D721Med (cell line): ENCODE data around the gene ARPC2.

Experiments
- DNase-seq: peaks from one replicate; pipeline ENCODE4 v3.0.0; 2011; ENCODE audit warnings: low spot score; ENCODE audit not compliant: insufficient read length
- FAIRE-seq: peaks from 2 replicates; lab custom pipeline; 2011; peaks lifted over from hg19 to GRCh38; lab: Jason Lieb, UNC
- TF ChIP-seq, protein P1 (sequence below): IDR thresholded peaks from 2 replicates; pipeline ENCODE4 v1.5.1; 2012; ENCODE audit warnings: mild to moderate bottlenecking, control low read depth; ENCODE audit not compliant: insufficient read depth; ENCODE audit errors: missing control alignments

Gene ARPC2

DNA sequence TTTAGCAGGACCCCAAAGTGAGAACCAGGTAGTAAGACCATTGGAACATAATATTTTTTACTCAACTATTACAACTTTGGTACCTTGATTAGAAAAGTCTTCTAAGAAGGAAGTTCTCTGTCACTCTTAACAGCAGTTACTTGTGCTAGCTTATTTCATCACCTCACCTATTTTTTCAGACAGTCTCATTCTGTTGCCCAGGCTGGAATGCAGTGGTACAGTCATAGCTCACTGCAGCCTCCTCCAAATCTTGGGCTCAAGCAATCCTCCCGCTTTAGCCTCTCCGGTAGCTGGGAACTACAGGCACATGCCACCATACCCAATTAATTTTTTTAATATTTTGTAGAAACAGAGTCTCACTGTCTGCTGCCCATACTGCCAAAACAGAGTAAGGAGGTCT lies 18.0 kb downstream of the ARPC2 start:
- TF ChIP-seq, protein P1, sequence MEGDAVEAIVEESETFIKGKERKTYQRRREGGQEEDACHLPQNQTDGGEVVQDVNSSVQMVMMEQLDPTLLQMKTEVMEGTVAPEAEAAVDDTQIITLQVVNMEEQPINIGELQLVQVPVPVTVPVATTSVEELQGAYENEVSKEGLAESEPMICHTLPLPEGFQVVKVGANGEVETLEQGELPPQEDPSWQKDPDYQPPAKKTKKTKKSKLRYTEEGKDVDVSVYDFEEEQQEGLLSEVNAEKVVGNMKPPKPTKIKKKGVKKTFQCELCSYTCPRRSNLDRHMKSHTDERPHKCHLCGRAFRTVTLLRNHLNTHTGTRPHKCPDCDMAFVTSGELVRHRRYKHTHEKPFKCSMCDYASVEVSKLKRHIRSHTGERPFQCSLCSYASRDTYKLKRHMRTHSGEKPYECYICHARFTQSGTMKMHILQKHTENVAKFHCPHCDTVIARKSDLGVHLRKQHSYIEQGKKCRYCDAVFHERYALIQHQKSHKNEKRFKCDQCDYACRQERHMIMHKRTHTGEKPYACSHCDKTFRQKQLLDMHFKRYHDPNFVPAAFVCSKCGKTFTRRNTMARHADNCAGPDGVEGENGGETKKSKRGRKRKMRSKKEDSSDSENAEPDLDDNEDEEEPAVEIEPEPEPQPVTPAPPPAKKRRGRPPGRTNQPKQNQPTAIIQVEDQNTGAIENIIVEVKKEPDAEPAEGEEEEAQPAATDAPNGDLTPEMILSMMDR = no peak
- FAIRE-seq (no peak), DNase-seq (no peak)

DNA sequence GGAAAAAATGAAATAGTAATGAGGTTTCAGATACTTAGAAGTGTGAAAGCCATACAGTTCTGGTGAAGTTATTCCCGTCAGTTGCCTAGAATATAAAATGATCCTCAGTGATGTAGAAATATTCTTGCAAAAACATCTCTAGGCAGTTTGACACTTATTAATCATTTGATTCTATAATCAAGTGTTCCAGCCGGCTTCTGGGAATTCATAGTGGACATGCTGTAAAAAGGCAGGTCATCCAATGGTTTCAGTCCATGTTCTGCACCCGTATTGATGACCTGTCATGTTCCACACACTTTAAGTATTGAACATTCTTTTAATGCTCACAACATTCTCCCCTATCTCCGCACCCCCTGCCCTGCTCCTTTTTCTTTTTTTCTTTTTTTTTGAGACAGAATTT lies 19.8 kb downstream of the ARPC2 start:
- DNase-seq (no peak), FAIRE-seq (no peak)
- TF ChIP-seq, protein P1 = no peak

DNA sequence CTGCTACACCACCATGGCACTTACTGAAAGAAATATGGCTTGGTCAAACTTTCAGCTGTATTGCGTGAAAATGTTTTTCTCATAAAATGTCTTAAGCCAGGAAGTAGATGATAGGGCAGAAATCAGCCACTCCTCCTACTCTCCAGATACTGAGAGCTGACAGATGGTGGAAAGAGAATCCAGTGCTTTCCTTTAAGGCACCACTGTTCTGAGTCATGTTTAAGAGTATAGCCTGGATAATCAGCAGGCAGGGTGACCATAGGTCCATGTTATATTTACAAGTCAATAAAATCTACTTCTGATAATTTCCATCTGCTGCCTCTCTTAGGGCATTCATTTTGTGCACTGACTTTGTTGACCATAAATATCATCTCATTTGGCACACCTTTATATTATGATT lies 21.9 kb downstream of the ARPC2 start:
- DNase-seq (no peak), FAIRE-seq (no peak)
- TF ChIP-seq, protein P1 = no peak

DNA sequence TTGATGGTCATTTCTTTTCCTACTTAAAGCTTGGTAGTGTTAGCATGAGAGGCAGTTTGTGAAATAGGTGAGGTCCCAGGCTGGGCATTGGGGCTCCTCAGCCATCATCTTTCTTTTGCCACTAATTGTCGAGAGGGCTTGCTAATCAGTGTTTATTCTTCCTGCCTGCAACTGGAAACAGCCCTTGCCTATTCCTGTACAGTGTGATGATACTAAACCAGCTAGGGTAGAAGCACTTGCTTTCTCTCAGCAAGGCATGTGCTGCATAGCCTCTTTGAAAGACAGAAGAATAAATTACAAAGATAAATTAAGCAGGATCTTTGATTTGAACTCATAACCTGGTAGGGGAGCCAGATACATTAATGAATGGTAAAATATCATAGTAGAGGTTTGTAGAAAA lies 27.2 kb downstream of the ARPC2 start:
- FAIRE-seq = no peak
- DNase-seq = no peak
- TF ChIP-seq, protein P1 = no peak

DNA sequence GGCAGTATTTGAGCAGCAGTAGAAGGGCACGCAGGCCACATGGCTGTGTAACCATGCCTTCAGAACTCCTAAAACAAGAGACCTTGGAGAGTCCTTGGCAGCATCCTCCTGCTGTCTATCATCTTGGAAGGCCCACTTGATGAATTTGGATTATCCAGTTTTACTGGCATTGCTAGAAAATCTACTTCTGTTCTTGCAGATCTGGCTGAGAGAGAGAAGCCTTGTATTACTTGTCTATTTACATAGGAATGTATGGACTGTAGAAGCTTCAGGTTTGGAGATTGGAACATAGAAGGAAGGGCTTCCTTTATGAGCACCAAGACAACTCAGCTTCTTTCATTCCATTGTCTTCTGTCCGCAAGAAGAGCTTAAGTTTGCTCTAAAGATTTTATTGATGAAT lies 27.7 kb downstream of the ARPC2 start:
- FAIRE-seq (no peak), DNase-seq (no peak)
- TF ChIP-seq, protein P1 = no peak

DNA sequence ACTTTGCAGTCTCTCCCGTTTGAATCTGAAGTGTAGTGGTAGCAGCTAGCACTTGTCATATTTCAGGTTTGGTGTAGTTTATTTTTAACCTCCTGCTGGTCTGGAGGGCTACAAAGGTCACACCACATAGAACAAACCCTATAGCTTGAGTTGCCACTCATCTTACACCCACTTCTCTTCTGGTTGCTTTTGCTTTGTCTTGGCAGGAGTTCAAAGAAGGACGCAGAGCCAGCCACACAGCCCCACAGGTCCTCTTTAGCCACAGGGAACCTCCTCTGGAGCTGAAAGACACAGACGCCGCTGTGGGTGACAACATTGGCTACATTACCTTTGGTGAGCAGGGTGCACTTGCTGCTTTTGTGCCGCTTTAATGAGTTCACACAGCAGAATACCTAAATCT lies 28.2 kb downstream of the ARPC2 start:
- no peak for DNase-seq
- TF ChIP-seq, protein P1 = no peak
- FAIRE-seq = no peak

DNA sequence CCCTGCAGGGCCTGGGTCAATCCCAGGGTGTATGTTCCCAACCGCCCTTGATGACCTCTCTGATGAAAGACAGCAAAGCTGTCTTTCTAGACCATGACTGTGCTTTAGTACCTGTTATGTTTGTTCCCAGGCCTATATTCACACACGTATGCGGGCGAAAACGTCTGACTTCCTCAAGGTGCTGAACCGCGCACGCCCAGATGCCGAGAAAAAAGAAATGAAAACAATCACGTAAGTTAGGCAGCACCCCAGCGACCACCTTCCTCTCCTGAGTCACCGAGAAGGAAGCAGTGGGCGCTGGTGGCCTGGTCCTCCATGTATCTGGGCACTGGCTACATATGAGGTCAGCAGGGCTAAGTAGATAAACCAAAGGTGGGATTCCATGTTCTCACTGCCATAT lies 32.7 kb downstream of the ARPC2 start:
- DNase-seq = no peak
- TF ChIP-seq, protein P1 = no peak
- no peak for FAIRE-seq
